HG03196 (cell line): ENCODE results near the gene CPNE2.
"Not testable (repeated sequence)": the region's sequence is repeated elsewhere in the genome, so short reads cannot be mapped to it uniquely, and the experiment has no call there.

Source experiments
- ATAC-seq: cut with Tn5 transposase; IDR thresholded peaks from one replicate; pipeline ENCODE4 v1.9.1; 2021; ENCODE audit not compliant: unreplicated experiment

CPNE2 gene

GRCh38 chr16:57166951-57167350 is 74.6 kb downstream of the CPNE2 start:
- no peak for ATAC-seq

- ATAC-seq = no peak
These were observed 75.2 kb downstream of the CPNE2 start for GRCh38 chr16:57167538-57167937.

- no peak for ATAC-seq
These were observed 75.6 kb downstream of the CPNE2 start for GRCh38 chr16:57167953-57168352.

- ATAC-seq = no peak
These were observed 76.9 kb downstream of the CPNE2 start for GRCh38 chr16:57169327-57169726.

- no peak for ATAC-seq
These were observed 80.4 kb downstream of the CPNE2 start for GRCh38 chr16:57172721-57173290.

- no peak for ATAC-seq
These were observed 83.5 kb downstream of the CPNE2 start for GRCh38 chr16:57175896-57176295.

- ATAC-seq = no peak
These were observed 85.8 kb downstream of the CPNE2 start for GRCh38 chr16:57178196-57178595.

GRCh38 chr16:57178793-57179212 is 86.4 kb downstream of the CPNE2 start:
- ATAC-seq = no peak

GRCh38 chr16:57179215-57179828 is 86.9 kb downstream of the CPNE2 start:
- no peak for ATAC-seq

GRCh38 chr16:57184113-57184512 is 91.7 kb downstream of the CPNE2 start:
- ATAC-seq = no peak

- no peak for ATAC-seq
These were observed 92.6 kb downstream of the CPNE2 start for GRCh38 chr16:57184887-57185445.

- peak; percentile 37 for ATAC-seq
These were observed 93.1 kb downstream of the CPNE2 start for GRCh38 chr16:57185446-57185944.

- peak; percentile 92 for ATAC-seq
These were observed 93.8 kb downstream of the CPNE2 start, which contains the start of the genes PSME3IP1 and RSPRY1 for GRCh38 chr16:57185945-57186871. Gene PSME3IP1 (minus strand): TSS chr16:57186039. CDS start chr16:57173854, 12,185 bp downstream. Gene RSPRY1 (plus strand): TSS chr16:57186329. CDS start chr16:57204659, 18,330 bp downstream.

- ATAC-seq = no peak
These were observed 94.8 kb downstream of the CPNE2 start for GRCh38 chr16:57186872-57187854.

GRCh38 chr16:57187902-57188710 is 95.7 kb downstream of the CPNE2 start:
- not testable (repeated sequence) for ATAC-seq

- ATAC-seq = no peak
These were observed 96.3 kb downstream of the CPNE2 start for GRCh38 chr16:57188711-57189002.

GRCh38 chr16:57189527-57189926 is 97.1 kb downstream of the CPNE2 start:
- not testable (repeated sequence) for ATAC-seq

- ATAC-seq = no peak
These were observed 97.8 kb downstream of the CPNE2 start for GRCh38 chr16:57190136-57190535.

GRCh38 chr16:57191056-57191571 is 98.7 kb downstream of the CPNE2 start:
- ATAC-seq = no peak
